ENCODE data around the gene RNF31. TPM values are rescaled to one million over a fixed set of nuclear protein-coding genes. Genes with fewer than 3 reads are reported as not detected.
A peak's percentile ranks its signal among the peaks of the same experiment; 100 is the strongest.

The RNF31 gene
- total and polyA plus RNA-seq, 2 of the 13 experiments (the other 11 are each of a cell fraction or from before 2014, with no cell fraction given): 48.2 to 86.8 TPM

- TF ChIP-seq ZNF550 (CRISPR knock-in tag; IDR thresholded peaks at IDR 0.05; ENCODE audit: borderline replicate concordance): peak; percentile 99
- no peak for TF ChIP-seq HINFP (CRISPR knock-in tag; IDR thresholded peaks at IDR 0.05; ENCODE audit: low read depth)
- peak; percentile 100 for TF ChIP-seq U2AF1 (optimal IDR thresholded peaks at IDR 0.05; ENCODE audit: low read depth, low read length)
- TF ChIP-seq ZNF746 (CRISPR knock-in tag; IDR thresholded peaks at IDR 0.05): peak; percentile 84
- TF ChIP-seq PATZ1 (CRISPR knock-in tag; IDR thresholded peaks at IDR 0.05): peak; percentile 100
- TF ChIP-seq CERS6 (CRISPR knock-in tag; IDR thresholded peaks at IDR 0.05): 0 out of 2 replicates have a peak, but pooled peaks have one; percentile 43
- TF ChIP-seq CBX1 (IDR thresholded peaks at IDR 0.05; ENCODE audit: low read depth): peak; percentile 95
- TF ChIP-seq ZSCAN25 (CRISPR knock-in tag; IDR thresholded peaks at IDR 0.05): peak; percentile 97
- peak; percentile 85 for TF ChIP-seq ZHX2 (IDR thresholded peaks at IDR 0.05; ENCODE audit: low read depth)
- no peak for TF ChIP-seq ZHX2 (CRISPR knock-in tag; IDR thresholded peaks at IDR 0.05; ENCODE audit: borderline replicate concordance)
- TF ChIP-seq ZNF367 (CRISPR knock-in tag; IDR thresholded peaks at IDR 0.05; ENCODE audit: borderline replicate concordance): no peak
- TF ChIP-seq GZF1 (CRISPR knock-in tag; IDR thresholded peaks at IDR 0.05): peak; percentile 76; the same call in 1 of the 2 replicates
- no peak for TF ChIP-seq HNRNPH1 (optimal IDR thresholded peaks at IDR 0.05; ENCODE audit: low read depth, low read length)
- TF ChIP-seq IRX3 (CRISPR knock-in tag; IDR thresholded peaks at IDR 0.05; ENCODE audit: borderline replicate concordance, low read depth): no peak
- peak; percentile 96 for TF ChIP-seq ZSCAN30 (CRISPR knock-in tag; IDR thresholded peaks at IDR 0.05)
- peak; percentile 96 for TF ChIP-seq ZNF326 (CRISPR knock-in tag; IDR thresholded peaks at IDR 0.05; ENCODE audit: borderline replicate concordance)
- TF ChIP-seq ZC3H13 (CRISPR knock-in tag; IDR thresholded peaks at IDR 0.05): peak; percentile 97
Observed at GRCh38 chr14:24160850-24161804, 13.8 kb downstream of the RNF31 start, which contains the start of gene IRF9 (continued).

Measured in HepG2 (cell line).